Activated gamma-delta T cell (primary cell): ENCODE results near the gene KLHL25.
A peak's percentile ranks its signal among the peaks of the same experiment; 100 is the strongest.
"Not testable (repeated sequence)": the region's sequence is repeated elsewhere in the genome, so short reads cannot be mapped to it uniquely, and the experiment has no call there.

Source experiments
- DNase-seq: peaks from one replicate; lab custom pipeline; 2025; lab: John Stamatoyannopoulos, UW
- total RNA-seq, 2 donors: gene quantifications; one replicate each; lab custom pipeline; 2026; lab: John Stamatoyannopoulos, UW

Gene KLHL25, protein sequence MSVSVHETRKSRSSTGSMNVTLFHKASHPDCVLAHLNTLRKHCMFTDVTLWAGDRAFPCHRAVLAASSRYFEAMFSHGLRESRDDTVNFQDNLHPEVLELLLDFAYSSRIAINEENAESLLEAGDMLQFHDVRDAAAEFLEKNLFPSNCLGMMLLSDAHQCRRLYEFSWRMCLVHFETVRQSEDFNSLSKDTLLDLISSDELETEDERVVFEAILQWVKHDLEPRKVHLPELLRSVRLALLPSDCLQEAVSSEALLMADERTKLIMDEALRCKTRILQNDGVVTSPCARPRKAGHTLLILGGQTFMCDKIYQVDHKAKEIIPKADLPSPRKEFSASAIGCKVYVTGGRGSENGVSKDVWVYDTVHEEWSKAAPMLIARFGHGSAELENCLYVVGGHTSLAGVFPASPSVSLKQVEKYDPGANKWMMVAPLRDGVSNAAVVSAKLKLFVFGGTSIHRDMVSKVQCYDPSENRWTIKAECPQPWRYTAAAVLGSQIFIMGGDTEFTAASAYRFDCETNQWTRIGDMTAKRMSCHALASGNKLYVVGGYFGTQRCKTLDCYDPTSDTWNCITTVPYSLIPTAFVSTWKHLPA
- 12.6 to 22.6 reads per million in 2 donors for total RNA-seq

DNA sequence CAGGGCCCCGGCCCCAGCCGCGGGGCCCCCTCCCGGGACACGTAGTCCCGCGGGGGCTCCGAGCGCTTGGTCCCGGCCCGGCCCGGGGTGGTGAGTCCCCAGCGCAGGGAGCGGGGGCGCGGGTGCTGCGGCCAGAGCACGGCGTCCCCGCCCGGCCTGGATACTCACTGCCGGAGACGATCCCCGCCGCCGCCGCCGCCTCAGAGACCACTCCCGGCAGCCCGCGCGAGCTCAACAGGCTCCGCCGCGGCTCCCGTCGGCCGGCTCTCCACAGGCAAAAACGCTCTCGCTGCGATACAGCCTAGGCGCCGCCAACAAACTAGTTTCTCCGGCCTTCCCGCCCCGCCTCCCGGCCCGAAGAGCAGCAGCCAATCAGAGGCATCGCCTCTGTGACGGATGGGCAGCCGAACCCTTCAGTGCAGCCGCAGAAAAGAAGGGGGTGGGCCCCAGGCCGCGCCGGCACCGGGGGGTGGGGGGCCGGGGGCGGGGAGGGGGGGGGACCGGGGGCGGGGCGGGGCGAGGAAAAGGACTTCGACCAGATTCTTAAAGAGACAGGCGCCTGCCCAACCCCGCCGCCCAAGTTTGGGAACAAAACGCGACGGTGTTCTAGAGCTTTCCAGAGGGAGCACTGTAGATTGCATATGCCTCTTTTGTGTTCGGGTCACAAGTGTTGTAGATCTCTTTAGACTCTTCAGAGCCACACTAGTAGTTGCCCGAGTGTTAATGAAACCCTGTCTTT is at the start of gene KLHL25:
Gene KLHL25 (minus strand): TSS at position 328 of the 739 bp plus-strand sequence. CDS start 25,115 bp downstream, outside the sequence.
- peak; percentile 83 for DNase-seq

DNA sequence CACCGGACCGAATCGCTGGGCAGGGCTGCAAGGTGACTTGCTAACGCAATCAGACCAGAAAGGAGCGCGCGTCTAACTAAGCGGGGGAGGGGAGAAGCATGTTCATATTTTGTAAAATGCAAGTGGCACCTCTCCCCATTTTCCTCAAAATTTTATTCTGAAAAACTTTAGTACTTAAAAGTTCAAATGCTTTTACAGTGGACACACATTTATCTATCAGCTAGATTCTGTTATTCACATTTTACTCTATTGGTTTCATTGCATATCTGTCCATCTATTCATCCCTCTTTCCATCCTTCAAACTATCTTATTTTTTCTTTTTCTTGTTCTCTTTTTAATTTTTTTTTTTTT is 46.1 kb upstream of the KLHL25 start:
- no peak for DNase-seq

DNA sequence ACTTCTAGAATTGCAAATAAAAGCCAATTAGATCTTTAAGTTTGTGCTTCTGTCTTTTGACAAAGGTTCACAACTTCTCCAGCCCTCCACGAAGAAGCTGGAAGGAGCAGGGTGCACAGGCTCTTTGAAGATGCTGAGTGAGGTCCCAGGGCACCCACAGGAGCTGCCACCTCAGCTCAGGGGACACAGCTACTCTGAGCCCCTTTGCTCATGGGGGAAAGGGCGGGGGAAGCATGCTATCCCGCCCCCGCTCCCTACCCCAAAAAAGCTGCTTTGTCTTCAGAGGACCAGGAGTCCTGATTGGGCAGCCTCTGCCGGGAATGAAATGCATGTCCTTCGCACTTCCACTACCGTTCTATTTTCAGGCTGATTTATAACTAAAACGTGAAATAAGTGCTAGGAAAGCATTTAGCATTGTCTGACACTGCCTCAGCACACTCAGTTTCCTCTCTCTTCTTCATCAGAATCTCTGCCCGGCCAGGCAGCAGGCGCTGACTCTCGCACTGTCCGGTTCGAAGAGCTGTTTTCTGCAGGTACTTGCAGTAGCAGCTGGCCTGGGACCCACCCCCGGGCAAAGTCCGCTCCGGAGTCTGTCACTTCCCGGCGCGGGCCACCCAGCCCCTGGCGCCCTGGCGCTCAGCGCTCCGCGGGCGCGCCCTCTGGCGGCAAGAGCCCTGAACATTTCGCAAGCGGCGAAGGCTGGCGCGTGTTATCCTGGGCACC is 45.5 kb upstream of the KLHL25 start:
- peak; percentile 52 for DNase-seq

DNA sequence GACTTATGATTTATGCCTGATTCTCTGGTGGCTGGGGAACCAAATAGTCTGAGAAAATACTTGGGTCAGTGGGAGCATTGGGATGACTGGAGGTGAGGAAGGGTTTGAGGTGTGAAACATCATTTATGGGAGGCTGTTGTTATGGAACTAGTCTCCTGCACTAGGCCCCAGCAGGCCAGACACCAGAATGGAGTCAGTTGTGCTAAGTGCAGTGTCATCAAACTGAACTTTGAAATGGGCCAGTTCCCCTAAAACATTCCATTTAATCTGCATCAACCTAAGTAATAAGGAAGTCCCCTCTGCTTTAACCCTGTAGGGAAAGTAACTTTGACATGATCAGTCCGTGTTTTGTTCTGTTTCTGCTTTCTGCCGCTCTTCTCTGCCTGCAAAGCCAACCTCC is 44.9 kb upstream of the KLHL25 start:
- DNase-seq = no peak

DNA sequence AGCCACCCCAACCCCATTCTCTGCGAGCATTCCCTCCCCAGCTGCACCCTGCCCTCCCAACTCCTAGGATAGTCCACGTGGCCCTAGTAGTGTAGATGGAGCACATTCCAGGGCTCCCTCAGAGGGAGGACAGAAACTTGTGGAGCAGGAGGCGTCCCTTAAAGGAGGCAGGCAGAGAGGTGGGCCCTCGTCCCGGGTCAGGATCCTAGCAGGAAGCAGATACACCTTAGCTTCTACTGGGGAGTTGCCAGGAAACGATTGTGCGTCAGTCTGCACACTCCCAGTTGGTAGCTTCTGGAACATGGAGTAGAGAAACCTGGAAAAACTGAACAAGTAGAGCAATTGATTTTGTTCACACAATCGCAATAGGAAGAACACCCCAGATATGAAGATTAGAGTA is 43.9 kb upstream of the KLHL25 start:
- no peak for DNase-seq

DNA sequence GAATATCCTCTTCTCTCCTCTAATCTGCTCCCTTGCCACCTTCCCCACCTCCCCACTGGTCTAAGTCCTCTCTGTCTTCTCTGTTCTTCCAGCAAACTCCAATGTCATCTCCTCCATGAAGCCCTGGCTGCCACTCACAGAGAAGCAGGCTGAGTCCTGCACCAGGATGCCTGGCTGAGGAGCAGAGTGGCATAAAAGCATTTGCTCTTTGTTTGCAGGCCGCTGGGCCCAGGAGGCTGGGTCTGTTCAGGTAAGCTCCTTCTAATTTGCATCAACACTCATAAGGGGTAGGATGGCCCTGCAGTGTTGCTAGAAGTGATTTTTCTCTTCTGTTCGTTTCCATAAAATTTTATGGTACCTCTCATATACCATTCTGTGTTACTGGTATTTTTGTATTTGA is 43.2 kb upstream of the KLHL25 start:
- DNase-seq = no peak

DNA sequence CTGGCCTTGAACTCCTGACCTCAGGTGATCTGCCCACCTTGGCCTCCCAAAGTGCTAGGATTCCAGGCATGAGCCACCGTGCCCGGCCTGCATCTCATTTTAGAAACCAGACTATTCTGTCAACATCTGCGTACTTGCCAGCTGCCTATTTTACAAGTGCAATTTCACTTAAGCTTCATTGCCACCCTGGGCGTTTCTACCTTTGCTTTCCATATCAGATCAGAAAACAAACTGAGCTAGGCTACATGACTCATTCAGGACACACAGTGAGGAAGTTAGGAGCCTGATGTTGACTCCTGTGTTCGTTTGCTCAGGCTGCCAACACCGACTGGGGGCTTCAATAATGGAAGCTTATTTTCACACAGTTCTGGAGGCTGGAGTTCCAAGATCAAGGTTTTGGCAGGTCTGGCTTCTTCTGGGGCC is 42.3 kb upstream of the KLHL25 start:
- no peak for DNase-seq

DNA sequence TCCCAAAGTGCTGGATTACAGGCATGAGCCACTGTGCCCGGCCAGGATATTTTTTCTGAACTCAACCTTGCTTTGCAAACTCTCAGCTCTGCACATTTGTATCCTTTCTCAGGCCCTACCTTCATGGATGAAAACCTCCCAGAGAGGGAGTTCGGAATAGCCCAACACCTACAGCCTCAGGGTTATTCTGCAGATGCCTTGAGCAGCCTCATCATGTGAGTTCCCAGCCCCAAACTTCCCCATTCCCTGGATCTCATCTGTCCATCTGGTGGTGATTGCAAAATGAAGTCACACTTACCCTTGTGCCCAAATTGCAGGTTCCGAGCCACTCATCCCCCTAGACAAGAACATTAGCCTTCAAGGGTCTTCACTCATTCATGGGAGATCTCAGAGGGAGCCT is 39.9 kb upstream of the KLHL25 start:
- DNase-seq = no peak

DNA sequence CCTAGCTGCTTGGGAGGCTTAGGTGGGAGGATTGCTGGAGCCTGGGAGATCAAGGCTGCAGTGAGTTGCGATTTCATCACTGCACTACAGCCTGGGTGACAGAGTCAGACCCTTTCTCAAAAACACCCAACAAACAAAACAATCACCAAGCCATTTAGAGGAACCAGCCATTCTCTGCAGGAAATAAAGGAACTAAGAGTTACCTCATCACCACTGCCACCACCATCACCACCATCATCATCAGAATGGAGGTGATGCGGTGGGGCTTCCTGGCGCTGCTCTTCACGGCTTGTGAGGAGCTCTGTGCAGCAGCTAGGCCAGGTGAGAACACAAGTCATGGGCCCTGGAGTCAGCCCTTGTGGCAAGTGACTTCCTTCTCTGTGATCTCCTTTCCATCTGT is 37.7 kb upstream of the KLHL25 start:
- DNase-seq = no peak

DNA sequence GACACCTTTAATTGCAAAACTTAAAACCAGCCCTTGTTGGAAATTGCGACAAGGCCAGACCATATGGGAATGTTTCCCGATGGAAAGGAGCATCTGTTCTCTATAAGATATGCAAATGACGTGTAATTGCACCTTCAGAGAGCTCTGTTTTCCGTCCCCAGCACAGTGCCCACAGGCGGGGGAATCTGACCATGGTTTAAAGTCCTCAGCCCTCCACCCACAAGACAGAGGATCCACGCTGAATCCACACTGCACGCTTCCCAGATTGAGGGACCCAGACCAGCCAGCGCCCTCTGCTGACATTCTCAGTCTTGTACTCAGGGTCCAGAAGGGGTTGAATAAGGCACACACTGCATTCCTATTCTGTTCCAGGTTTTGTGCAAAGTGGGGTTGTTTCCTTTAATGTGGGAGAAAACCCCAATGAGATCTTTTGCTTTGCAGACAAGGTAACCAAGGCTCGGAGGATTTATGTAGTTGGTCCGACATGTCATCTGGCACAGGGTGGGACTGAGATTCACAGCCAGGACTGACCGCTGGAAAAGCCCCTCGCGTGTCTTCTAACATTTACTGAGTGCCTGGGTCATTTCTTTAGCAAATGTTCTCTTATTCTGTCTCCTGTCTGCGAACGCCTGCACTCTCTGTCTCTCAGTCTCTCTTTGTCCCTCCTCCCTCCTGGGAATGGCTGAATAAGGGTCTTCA is 36.8 kb upstream of the KLHL25 start:
- no peak for DNase-seq

DNA sequence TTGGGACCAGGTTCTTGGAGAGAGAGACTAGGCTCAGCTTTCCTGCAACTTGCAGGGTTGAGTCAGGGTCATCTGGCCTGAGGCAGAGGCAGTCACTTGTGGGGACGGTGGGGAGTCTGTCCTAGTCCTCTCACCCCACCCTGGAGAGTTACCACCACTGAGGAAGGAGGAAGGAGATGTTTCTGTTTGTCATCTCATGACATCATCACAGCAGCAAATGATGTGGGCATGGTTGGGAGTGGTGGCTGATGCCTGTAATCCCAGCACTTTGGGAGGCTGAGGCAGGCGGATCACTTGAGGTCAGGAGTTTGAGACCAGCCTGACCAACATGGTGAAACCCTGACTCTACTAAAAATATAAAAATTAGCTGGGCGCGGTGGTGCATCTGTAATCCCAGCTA is 35.0 kb upstream of the KLHL25 start:
- not testable (repeated sequence) for DNase-seq

DNA sequence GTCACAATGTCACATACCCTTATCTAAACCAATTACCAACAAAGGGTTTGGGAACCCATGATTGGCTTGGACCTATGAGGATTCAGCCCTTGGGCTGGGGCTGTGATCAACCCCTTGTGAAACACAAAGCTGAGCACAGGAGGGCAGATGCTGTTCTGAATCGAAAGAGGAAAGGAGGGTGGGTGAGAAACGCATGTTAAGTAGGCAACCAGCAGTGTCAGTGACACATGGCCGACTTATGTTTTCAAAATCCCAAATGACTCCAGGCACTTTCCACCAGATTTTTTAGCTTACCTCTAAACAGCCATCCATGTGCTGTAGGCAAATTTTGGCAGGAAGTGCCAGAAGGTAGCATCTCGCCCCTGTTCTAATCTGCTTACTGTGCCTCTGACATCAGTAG is 34.1 kb upstream of the KLHL25 start:
- DNase-seq = no peak

DNA sequence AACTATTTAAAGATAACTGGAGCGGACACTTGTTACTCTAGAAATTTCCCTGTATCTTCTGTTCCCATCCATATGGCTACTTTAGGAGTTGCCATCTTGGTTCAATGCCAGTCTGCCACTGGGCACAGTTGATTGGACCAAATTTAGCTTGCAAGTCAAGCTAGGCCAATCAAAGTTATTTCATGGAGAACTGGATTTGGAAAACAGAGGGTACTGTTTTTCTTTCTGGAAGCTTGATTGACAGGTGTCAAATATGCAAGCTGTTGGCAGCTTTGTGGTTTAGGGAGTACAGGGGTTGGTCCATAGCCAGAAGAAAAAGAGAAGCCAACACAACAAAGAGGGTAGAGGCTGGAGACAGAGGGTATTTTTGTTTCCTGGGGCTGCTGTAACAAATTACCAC is 33.4 kb upstream of the KLHL25 start:
- DNase-seq = no peak

DNA sequence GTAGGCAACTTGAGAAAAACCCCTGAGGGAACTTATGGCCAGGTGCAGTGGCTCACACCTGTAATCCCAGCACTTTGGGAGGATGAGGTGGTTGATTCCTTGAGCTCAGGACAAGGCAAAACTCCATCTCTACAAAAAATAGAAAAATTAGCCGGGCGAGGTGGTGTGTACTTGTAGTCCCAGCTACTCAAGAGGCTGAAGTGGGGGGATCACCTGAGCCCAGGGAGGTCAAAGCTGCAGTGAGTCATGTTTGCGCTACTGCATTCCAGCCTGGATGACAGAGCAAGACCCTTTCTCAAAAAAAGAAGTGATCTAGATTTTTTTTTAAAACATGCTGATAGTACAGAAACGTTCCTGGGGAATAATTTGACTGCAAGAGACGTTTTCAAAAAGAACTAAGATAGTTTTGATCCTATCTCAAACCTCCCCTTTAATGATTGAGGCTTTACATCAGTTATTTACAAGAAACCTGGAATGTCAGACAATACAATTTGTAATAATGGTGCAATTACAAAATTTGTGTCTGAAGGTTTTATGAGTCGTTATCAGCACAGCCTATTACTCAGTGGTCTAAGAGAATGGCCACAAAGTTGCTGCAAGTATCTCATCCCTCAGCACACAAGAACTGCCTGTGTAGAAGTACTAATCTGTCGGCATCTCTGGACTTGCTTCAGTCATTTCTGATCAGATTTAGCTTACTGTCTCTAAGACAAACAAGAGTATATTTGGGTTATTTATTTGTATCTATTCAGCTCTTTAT is 32.2 kb upstream of the KLHL25 start:
- DNase-seq = no peak

DNA sequence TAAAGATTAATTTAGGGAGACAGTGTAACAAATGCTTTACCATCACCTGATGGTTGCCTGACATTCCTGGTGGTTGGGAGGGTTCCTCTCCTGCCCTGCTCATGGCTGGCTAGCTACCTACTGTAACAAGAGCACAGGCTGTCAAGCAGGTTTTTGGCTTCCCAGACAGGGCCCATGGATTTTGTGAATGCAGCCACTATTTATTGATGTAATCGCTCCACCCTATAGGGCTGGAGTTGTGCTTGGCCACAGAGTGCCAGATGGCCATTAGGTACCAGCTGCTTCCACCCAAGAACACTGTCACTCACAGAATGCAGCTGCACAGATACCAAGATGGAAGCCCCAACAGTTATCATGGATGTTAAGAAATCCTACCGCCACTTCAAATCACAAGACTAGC is 31.0 kb upstream of the KLHL25 start:
- no peak for DNase-seq

DNA sequence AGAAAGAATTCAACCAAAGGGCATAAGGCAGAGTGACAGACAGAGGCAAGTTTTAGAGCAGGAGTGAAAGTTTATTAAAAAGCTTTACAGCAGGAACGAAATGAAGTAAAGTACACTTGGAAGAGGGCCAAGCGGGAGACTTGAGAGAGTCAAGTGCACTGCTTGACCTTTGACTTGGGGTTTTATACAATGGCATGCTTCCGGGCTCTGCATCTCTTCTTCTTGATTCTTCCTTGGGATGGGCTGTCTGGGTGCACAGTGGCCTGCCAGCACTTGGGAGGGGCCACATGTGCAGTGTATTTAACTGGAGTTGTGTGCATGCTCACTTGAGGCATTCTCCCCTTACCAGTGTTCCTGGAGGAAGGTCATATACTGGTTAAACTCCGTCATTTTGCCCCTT is 30.4 kb upstream of the KLHL25 start:
- no peak for DNase-seq

DNA sequence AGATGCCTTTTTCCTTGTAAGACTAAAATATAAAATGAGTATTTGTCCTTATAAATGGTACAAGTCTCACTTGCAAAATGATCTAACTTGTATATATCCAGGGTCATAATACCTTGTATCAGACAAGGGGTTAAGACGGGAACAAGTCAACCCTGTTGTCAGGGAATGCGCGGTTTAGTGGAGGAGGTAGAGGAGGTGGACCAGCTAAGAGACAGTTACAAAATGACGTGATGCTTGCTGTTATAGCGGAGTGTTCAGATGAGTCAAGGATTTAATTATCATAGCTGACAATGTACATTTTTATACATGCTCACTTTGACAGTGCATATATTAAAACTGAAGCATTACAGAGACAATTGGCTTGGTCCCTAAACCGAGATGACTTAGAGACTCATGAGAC is 26.8 kb upstream of the KLHL25 start:
- DNase-seq = no peak

DNA sequence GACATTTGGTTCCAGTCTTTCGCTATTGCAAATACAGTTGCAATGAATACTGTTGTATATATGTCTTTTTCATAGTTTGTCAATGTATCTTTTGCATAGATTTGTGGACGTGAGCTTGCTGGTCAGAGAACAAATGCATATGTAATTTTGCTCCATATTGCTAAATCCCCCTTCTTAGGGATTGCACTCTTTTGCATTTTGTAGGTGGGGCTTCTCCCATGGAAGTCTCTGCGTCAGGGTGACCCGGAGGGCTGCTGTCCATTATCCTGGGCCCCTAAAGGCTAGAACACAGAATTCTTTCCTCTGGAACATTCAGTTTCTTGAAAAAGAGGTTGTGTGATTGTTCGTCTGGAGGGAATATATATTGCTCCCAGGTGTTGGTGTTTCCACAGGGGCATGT is 25.2 kb upstream of the KLHL25 start:
- no peak for DNase-seq

DNA sequence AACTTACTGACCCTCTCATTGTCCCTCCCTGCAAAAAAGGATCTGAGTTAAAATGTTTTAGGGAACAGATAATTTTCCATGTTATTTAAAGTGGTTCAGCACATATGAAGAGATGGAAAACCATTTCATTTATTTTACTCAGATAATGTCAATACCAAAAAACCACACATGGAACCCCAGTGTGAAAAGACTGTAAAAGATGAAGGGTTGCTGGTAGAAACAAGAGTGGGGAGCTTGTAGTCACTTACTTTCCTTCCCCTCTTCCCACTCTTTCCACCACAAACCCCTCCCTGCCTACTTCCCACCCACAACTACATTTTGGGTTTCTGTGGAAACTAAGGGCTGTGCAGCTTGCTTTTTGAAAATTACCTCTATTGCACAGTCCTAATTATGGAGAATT is 18.5 kb upstream of the KLHL25 start:
- DNase-seq = no peak

DNA sequence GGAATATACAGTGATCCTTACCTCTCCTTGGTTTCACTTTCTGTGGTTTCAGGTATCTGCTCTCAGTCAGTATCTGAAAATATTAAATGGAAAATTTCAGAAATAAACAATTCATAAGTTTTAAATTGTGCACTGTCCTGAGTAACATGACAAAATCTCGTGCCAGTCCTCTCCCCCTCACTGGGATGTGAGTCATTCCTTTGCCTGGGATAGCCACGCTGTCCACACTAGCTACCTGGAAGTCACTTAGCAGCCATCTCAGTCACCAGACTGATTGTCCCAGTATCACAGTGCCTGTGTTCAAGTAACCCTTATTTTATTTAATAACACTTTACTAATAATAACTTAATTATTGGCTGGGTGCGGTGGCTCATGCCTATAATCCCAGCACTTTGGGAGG is 15.3 kb upstream of the KLHL25 start:
- no peak for DNase-seq

DNA sequence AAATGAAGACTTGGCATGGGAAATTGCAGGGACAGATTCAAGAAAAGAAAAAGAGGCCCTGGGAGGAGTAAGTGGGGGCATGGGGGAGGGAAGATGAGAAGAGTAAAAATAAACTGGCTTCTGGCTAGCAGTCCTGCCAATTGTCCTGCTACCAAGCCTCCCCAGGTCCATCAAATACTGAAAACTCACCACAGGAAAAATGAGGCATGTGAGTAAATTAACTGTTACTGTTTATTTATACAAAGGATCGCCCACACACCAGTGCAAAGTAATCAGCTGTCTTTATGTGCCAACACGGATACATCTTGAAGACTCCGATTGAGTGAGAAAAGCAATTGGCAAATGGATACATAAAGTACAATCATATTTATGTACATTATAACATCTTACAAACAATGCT is 10.7 kb upstream of the KLHL25 start:
- no peak for DNase-seq
